ENCODE measurements around the gene TXNDC16. TPM values are rescaled to one million over a fixed set of nuclear protein-coding genes. Genes with fewer than 3 reads are reported as not detected.

TXNDC16 gene
- total RNA-seq, 1 experiment from 2014 or later = 13.2 TPM

DNA sequence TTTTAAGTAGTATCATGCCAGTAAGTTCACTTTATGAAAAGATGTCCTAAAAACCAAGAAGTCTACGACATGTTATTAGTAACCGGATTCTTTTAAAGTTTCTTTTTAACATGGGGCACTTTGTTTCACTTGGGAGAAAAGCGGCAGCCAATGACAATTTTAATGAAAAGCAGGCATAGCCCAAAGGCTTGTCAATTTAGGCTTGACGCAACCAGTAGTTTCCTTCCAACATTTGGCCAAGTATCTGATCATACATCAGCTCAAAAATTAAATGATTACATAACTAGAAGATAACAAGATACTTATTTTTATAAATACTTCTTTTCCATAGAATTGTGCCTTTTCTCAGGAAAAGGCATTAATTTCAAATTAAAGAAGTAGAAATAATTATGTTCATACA is 112.8 kb downstream of the TXNDC16 start:
- H3K18ac ChIP-seq (ENCODE audit: insufficient read length, low read depth, low read length) = no peak overlapping the region
- no CpG with 5 or more reads among the region's 4 CpGs for WGBS (ENCODE audit: extremely low coverage, insufficient read length, low lambda C conversion rate)
- H3K4me1 ChIP-seq (ENCODE audit: insufficient read depth, low read length) = no peaks in the 10 kb centered on the region
- TF ChIP-seq, protein P1, sequence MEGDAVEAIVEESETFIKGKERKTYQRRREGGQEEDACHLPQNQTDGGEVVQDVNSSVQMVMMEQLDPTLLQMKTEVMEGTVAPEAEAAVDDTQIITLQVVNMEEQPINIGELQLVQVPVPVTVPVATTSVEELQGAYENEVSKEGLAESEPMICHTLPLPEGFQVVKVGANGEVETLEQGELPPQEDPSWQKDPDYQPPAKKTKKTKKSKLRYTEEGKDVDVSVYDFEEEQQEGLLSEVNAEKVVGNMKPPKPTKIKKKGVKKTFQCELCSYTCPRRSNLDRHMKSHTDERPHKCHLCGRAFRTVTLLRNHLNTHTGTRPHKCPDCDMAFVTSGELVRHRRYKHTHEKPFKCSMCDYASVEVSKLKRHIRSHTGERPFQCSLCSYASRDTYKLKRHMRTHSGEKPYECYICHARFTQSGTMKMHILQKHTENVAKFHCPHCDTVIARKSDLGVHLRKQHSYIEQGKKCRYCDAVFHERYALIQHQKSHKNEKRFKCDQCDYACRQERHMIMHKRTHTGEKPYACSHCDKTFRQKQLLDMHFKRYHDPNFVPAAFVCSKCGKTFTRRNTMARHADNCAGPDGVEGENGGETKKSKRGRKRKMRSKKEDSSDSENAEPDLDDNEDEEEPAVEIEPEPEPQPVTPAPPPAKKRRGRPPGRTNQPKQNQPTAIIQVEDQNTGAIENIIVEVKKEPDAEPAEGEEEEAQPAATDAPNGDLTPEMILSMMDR (conservative IDR thresholded peaks at IDR 0.05) = no peak
- no peak overlapping the region for H2AFZ ChIP-seq (ENCODE audit: low read length)
- no peak overlapping the region for H3K56ac ChIP-seq (ENCODE audit: insufficient read length, low read depth, low read length)
- H4K5ac ChIP-seq (ENCODE audit: insufficient read length, low read depth, low read length) = no peak overlapping the region
- Mint-ChIP-seq H3K36me3 (ENCODE audit: insufficient read depth in 1 of 3, low read depth in 3 of 3) (no peaks in the 10 kb centered on the region), H3K4me1 (no peaks in the 10 kb centered on the region), H3K4me3 (no peak overlapping the region), H3K9me3 (no peaks in the 10 kb centered on the region), H3K27ac (no peak overlapping the region), H3K27me3 (ENCODE audit: low read depth) (no peaks in the 10 kb centered on the region)
- H2BK12ac ChIP-seq (ENCODE audit: insufficient read length, low read depth, low read length) = no peak overlapping the region
- no peak overlapping the region for H3K23ac ChIP-seq (ENCODE audit: insufficient read length, low read depth, low read length)
- H3K27me3 ChIP-seq (ENCODE audit: insufficient read depth, low read length) = no peaks in the 10 kb centered on the region
- H3K27ac ChIP-seq (ENCODE audit: insufficient read length, low read depth, low read length) = no peak overlapping the region
- no peaks in the 10 kb centered on the region for H4K20me1 ChIP-seq (ENCODE audit: control insufficient read depth, insufficient read depth, insufficient read length)
- no peak overlapping the region for H2AK5ac ChIP-seq (ENCODE audit: insufficient read length, low read length)
- H4K91ac ChIP-seq (ENCODE audit: insufficient read length, low read depth, low read length) = no peak overlapping the region
- H3K4me2 ChIP-seq (ENCODE audit: insufficient read depth, insufficient read length, low read length) = no peak overlapping the region
- H3K4ac ChIP-seq (ENCODE audit: low read depth, low read length) = no peak overlapping the region
- H3K14ac ChIP-seq (ENCODE audit: insufficient read depth, low read length) = no peak overlapping the region
- no peak overlapping the region for H2BK120ac ChIP-seq (ENCODE audit: low read depth, low read length, poor library complexity, severe bottlenecking)
- H3K9me3 ChIP-seq (ENCODE audit: control insufficient read depth, low read depth, low read length) = no peaks in the 10 kb centered on the region
- H3K79me2 ChIP-seq (ENCODE audit: insufficient read depth, low read length) = no peaks in the 10 kb centered on the region
- no peaks in the 10 kb centered on the region for H3K79me1 ChIP-seq (ENCODE audit: insufficient read depth, low read depth, low read length, poor library complexity, severe bottlenecking)
- no peak overlapping the region for H4K8ac ChIP-seq (replicated peaks; ENCODE audit: insufficient read length, low read depth, low read length)
- H3K23me2 ChIP-seq (ENCODE audit: insufficient read length, low read depth, low read length, poor library complexity, severe bottlenecking) = no peaks in the 10 kb centered on the region
- no peak overlapping the region for H3T11ph ChIP-seq (ENCODE audit: low read length)
- DNase-seq = no peak
- no peak overlapping the region for H2BK15ac ChIP-seq (ENCODE audit: low read depth, low read length)
- no peak overlapping the region for H2BK20ac ChIP-seq (ENCODE audit: low read depth, low read length, poor library complexity, severe bottlenecking)
- H2BK5ac ChIP-seq (ENCODE audit: insufficient read length, low read length) = no peak overlapping the region
- no peak overlapping the region for H3K9ac ChIP-seq (ENCODE audit: extremely low read depth, insufficient read length, low read length)

All from H9 (cell line).